HG03045 (cell line): ENCODE measurements around the gene GUCA2A.

Experiments
- ATAC-seq: cut with Tn5 transposase; IDR thresholded peaks from one replicate; pipeline ENCODE4 v1.9.1; 2021; ENCODE audit warnings: mild to moderate bottlenecking, moderate library complexity; ENCODE audit not compliant: unreplicated experiment

The GUCA2A gene

DNA sequence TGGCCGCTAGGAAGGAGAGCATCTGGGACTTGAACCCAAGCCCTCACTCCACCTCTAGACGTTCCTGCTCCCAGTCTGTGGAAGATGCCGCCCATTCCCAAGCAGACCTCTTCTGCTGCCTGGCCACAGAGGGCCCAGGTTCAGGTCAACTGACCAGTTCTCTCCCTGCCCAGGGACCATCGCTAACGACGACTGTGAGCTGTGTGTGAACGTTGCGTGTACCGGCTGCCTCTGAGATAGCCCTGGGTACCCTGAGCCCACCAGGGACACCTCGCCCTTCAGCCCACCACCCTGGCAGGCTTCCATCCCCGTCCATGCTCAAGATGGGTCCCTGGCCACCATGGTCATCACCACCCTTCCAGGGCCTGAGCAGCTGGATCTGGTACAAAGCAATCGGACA is 9.2 kb downstream of the GUCA2A start:
- no peak for ATAC-seq

DNA sequence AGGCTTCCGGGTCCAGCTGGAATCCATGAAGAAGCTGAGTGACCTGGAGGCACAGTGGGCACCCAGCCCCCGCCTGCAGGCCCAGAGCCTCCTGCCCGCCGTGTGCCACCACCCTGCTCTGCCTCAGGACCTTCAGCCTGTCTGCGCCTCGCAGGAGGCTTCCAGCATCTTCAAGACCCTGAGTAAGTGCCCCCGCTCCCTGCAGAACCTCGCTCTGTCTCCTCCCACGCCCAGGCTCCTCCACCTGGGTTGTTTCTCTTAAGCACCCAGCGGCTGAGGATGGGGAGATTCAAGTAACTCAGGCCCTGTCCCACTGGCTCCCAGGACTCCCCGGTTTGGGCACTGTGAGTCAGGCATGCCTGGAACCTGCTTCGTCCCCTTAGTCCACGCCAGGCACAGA is 9.9 kb downstream of the GUCA2A start:
- no peak for ATAC-seq

DNA sequence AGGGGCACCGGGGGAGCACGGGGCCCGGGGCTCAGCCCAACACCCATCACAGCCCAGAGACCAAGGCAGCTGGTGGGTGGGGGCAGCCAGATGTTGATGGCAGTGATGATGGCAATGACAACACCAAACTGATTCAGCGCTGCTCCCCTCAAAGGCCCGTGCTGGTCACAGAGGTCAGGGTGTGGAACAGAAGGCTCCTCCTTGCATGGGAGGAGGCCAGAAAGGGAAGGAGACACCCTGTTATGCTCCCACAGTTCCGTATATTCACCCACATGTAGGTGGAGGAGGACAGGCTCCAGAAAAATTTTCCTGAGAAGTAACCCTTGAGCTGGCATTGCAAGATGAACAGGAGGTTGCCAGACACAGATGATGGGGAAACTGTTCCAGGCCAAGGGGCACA is 10.9 kb downstream of the GUCA2A start:
- ATAC-seq: no peak

- no peak for ATAC-seq
Measured at GRCh38 chr1:42152907-42153600, 11.5 kb downstream of the GUCA2A start, which contains the start of gene GUCA2B. Gene GUCA2B, plus strand, starts transcription at chr1:42153410. Its CDS starts 41 bp downstream, at chr1:42153451.

DNA sequence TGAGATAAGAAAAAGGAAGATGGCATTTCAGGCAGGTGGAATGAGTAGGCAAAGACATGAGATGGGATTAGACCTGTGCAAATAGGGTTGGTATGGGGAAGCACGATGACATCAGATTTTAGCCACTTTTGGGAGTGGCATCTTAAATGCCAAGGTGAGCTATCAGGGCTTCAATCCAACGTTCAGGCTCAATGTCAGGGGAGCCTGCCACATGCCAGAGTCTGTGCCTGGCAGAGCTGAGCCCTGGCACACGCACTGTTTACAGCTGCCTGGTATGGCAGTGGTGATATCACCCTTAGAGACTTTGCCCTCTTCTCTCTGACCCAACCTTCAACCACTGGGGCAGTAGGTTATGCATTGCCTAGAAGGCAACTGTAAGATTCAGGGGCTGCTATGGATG is 12.4 kb downstream of the GUCA2A start:
- ATAC-seq: no peak

DNA sequence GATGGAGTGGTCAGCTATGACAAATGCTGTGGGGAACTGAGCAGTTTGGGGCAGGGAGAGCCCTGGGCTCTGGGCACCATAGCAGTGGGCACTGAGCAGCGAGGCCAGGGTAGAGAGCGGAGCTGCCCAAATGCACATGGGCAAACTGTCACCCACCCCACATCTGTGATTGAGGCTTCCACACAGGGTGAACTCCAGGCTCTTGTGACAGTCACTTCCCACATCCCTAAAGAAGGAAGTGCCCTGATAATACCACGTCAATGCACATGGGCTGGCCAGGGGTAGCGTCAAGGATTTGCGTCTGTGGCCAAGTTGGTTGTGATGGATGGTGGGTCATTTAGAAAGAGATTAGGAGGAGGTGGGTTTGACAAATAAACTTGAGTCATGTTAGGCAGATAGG is 13.9 kb downstream of the GUCA2A start:
- no peak for ATAC-seq

DNA sequence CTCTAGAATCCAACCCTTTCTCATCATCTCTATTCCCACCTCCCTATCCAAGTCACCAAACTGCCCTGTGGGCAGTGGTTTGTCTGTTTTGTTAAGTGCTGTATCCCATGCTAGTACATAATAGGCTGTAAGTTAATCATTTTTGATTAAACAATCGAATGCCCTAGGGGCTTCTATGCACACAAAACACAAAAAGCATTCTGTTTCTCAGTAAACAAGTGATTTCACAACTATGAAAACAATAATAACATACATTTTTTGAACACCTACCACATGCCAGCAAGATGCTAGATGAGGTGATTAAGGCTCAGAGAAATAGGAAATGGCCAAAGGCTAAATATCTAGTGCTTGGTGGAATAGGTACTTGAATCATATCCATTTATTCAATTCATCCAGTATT is 16.4 kb downstream of the GUCA2A start:
- ATAC-seq: no peak

DNA sequence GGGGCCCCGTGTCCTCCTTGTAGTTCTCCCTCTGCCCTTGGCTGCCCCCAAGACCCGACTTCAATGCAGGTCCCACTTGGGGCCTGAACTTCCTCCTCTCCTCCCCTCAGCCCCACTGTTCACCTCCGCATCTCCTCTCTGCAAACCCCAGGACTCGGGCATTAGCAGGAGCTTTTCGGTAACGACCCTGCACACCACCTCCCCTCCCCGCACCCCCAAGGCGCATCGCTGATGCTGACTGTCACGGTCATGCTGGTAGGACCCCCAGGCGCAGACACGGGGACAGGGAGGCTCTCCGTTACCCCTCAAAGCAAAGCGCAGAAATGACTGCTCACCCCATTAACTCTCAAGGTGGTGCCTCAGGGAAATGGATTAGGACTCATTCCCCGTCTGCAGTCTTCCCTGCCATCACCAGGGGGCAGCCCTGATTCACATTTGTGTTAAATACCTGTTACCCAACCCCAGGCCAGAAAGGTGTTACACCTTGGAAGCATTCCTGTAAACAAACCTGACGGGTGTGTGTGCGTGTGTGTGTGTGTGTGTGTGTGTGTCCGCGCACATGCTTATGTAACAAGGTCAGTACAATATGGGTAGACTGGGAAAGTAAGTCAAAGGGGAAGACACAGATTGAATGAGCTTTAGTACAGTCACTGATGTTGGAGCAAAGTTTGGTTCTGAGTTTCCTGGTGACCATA is 17.8 kb downstream of the GUCA2A start:
- ATAC-seq: no peak

DNA sequence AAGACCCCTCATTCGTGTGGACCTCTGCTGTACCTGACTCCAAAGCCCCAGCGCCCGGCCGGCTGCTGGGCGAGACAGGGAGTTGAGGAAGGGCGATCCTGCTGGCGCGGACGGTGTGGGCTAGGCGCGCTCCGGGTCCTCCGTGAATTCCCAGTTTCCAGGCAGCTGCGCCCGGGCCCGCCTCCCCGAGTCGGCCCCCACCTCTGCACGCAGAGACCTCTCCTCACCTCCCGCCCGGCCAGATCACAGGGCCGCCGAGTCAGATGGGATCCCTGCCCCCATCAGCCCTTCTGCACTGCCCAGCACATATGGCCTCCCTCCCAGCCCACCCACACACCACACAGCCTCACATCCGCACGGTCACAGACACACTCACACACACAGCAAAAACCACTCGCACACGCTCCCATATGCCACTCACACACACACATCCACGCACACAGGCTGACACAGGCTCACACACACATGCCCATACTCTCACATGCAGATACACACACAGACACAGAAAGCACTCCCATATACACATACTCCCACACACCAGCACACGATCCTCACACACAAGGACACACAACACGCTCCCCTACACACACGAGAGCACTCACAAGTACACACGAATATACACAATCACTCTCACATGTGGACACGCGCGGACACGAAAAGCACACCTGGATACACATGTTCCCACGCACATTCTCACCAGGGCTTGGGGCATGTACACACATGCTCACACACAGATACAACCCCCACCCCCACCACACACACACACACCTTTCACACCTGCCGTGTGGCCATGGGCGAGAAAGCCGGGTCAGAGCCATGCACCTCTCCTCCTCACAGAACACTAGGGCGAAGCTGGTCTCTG is 18.6 kb downstream of the GUCA2A start:
- ATAC-seq: no peak

- ATAC-seq: no peak
Measured at GRCh38 chr1:42145389-42145716, 19.2 kb downstream of the GUCA2A start.

DNA sequence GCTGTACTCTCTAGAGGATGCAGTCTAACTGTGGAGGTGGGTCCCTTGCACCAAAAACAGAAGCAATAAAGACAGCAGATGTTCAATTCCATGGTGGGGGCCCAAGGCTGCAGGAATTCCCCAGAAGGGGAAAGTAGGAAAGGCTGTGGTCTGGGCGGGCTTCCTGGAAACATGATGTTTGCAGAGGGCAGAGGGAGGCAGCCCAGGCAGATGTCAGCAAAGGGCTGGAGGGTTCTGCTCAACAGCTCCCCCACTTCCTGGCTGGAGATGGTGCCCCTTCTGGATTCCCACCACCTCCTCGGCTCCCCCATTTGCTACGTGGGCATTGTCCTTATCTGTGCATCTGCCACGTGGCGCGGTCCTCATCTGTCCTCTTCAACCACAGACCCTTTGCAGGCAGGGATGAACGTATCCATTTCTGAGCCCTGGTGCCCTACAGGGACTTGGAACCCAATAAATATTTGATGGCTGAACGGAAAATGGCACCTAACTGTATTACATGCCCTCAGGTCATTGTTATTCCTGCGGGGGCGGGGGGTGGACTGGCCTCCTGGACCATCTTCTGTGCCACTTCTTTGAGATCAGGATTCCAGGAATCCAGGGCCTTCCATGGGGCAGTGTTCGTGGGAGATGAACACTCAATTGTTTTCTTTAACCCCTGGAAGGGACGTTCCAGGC is 19.7 kb downstream of the GUCA2A start:
- ATAC-seq: no peak

- no peak for ATAC-seq
Measured at GRCh38 chr1:42143896-42144710, 20.4 kb downstream of the GUCA2A start.

- no peak for ATAC-seq
Measured at GRCh38 chr1:42142894-42143675, 21.5 kb downstream of the GUCA2A start.

- ATAC-seq: no peak
Measured at GRCh38 chr1:42141978-42142377, 22.6 kb downstream of the GUCA2A start.

DNA sequence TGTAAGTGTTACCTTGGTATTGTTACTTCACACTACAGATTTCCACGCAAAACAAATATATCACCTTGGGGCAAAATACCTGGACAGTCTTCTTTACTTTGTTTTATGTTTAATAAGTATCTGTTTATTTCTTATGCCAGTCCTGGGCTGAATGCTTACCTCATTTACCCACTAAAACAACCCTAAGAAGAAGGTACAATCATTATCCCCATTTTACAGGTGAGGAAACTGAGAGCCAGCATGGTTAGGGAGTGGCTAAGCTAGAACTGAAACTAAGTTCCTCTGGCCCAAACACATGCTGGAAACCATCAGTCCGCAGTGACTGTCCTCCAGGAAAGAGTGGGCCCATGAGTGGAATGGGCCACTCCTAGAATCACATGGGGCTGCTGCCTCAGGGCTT is 24.4 kb downstream of the GUCA2A start:
- ATAC-seq: no peak

- no peak for ATAC-seq
Measured at GRCh38 chr1:42139444-42139843, 25.1 kb downstream of the GUCA2A start.

GRCh38 chr1:42138586-42138985 is 26.0 kb downstream of the GUCA2A start:
- no peak for ATAC-seq

GRCh38 chr1:42137766-42138165 is 26.8 kb downstream of the GUCA2A start:
- no peak for ATAC-seq

GRCh38 chr1:42136466-42136865 is 28.1 kb downstream of the GUCA2A start:
- ATAC-seq: no peak

GRCh38 chr1:42135426-42135825 is 29.1 kb downstream of the GUCA2A start:
- ATAC-seq: no peak
